Nephron progenitor cell (in vitro differentiated cells): ENCODE data around the gene SUCLG2.
A peak's percentile ranks its signal among the peaks of the same experiment; 100 is the strongest.

Experiments used
- DNase-seq: peaks from one replicate; pipeline ENCODE4 v3.0.0; 2021
- H3K27ac Mint-ChIP-seq: 2 replicates; pipeline ENCODE4 v1.8.0; 2021; ENCODE audit warnings: mild to moderate bottlenecking, moderate library complexity, mixed read lengths
- H3K27me3 Mint-ChIP-seq: 2 replicates; pipeline ENCODE4 v1.8.0; 2021; ENCODE audit warnings: mild to moderate bottlenecking, low read depth, mixed read lengths; ENCODE audit not compliant: poor library complexity
- H3K36me3 Mint-ChIP-seq: 2 replicates; pipeline ENCODE4 v1.8.0; 2021; ENCODE audit warnings: low read depth, mixed read lengths
- H3K4me1 Mint-ChIP-seq: 2 replicates; pipeline ENCODE4 v1.8.0; 2021; ENCODE audit warnings: mixed read lengths
- H3K4me3 Mint-ChIP-seq: 2 replicates; pipeline ENCODE4 v1.8.0; 2021; ENCODE audit warnings: mild to moderate bottlenecking, moderate library complexity, mixed read lengths
- H3K9me3 Mint-ChIP-seq: 2 replicates; pipeline ENCODE4 v1.8.0; 2021; ENCODE audit warnings: mild to moderate bottlenecking, moderate library complexity, mixed read lengths
- TF ChIP-seq, protein P1 (sequence below): fragments of 200-600 bp; sonication (generic); IDR thresholded peaks from 2 replicates; pipeline ENCODE4 v1.5.0; 2021; ENCODE audit warnings: antibody characterized with exemption

Gene SUCLG2

DNA sequence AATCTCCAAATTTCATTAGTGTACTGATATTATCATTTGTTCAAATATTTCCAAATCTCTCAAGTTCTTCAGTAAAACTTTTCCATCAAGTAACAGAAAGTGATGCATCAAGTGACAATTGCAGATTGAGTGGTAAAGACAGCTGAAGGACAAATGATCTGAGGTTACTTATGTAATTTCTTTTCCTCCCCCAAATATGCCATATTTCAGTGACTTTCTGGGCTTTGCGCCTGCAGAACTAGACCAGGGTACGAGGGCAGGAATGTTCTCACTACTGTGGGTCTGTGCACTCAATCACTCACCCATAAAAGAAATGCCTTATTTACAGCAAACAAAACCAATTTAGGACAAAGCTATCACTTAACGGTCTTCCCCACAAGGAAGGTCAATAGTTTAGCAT, 4.7 kb downstream of the SUCLG2 start:
- H3K27ac Mint-ChIP-seq: no peak overlapping the region
- no peak overlapping the region for H3K4me3 Mint-ChIP-seq

DNA sequence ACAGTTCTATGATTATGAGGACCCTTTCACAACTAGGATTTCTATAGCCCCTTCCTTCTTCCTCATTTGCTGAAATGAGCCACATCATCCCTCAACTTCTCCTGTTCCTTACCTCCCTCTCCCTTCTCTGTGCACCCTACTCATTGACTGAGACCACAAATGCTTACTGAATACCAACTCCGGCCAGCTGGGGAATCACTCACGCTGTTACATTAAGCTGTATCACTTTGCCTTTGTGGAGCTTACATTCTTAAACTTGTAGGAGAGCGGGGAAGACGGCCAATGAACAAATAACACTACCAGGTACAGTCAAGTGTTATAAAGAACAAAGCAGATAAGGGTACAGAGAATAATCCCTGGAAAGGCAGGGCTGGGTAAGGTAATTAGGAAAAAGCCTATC, 5.7 kb downstream of the SUCLG2 start:
- TF ChIP-seq, protein P1, sequence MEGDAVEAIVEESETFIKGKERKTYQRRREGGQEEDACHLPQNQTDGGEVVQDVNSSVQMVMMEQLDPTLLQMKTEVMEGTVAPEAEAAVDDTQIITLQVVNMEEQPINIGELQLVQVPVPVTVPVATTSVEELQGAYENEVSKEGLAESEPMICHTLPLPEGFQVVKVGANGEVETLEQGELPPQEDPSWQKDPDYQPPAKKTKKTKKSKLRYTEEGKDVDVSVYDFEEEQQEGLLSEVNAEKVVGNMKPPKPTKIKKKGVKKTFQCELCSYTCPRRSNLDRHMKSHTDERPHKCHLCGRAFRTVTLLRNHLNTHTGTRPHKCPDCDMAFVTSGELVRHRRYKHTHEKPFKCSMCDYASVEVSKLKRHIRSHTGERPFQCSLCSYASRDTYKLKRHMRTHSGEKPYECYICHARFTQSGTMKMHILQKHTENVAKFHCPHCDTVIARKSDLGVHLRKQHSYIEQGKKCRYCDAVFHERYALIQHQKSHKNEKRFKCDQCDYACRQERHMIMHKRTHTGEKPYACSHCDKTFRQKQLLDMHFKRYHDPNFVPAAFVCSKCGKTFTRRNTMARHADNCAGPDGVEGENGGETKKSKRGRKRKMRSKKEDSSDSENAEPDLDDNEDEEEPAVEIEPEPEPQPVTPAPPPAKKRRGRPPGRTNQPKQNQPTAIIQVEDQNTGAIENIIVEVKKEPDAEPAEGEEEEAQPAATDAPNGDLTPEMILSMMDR: no peak
- peak overlapping the region; percentile 8 for H3K27ac Mint-ChIP-seq
- peaks cover 47% of the 10 kb centered on the region for H3K4me1 Mint-ChIP-seq
- peaks cover 38% of the 10 kb centered on the region for H3K36me3 Mint-ChIP-seq
- H3K9me3 Mint-ChIP-seq: no peaks in the 10 kb centered on the region
- no peaks in the 10 kb centered on the region for H3K27me3 Mint-ChIP-seq
- no peak overlapping the region for H3K4me3 Mint-ChIP-seq
- DNase-seq: no peak

More for the DNA sequence above, 4.7 kb downstream of the SUCLG2 start:
- TF ChIP-seq, protein P1: no peak
- Mint-ChIP-seq H3K27me3 (no peaks in the 10 kb centered on the region), H3K36me3 (peaks cover 38% of the 10 kb centered on the region), H3K4me1 (peaks cover 47% of the 10 kb centered on the region), H3K9me3 (no peaks in the 10 kb centered on the region)
- DNase-seq: no peak

DNA sequence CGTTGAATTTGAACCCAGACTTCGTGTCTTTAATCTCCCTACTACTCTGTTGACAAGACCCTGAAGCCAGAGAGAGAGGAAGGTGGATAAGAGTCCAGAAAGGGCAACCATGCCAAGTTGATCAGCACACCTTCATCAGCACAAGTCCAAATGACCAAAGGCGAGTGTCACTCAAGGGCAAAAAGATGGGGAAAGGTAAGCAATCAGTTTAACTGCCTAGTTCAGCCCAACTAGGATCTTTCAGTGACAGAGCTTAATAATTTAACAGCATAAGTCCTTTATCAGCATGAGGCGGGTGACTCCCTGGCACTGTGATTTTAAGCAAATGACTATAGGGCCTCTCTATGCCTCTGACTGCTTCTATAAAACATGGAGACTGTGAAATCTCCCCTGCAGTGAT, 6.2 kb downstream of the SUCLG2 start:
- Mint-ChIP-seq H3K4me1 (peaks cover 45% of the 10 kb centered on the region), H3K27me3 (no peaks in the 10 kb centered on the region), H3K4me3 (no peak overlapping the region), H3K36me3 (peaks cover 38% of the 10 kb centered on the region), H3K9me3 (no peaks in the 10 kb centered on the region), H3K27ac (no peak overlapping the region)
- DNase-seq: no peak
- TF ChIP-seq, protein P1: no peak

DNA sequence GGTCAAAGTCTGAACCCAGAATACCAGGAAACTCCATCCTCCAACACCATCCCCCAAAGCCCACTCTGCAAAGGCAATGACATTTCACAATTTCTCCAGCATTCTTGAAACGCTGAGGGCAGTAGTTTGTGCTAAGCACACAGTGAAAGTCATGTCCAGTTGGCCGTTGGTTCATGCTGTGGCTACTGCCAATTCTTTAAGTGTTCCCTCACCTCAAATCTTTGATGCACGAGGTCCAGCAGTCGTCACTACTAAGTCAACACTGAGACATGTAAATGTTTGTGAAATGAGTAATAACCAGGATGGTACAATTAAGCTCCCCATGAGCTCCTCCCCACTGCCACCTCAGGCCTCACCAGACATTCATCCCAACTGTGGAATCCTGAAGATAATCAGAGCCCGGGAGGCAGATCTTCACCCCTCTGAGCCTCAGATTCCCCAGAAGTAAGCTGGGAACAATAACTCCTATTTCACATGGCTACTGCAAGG, 7.0 kb downstream of the SUCLG2 start:
- Mint-ChIP-seq H3K27ac (no peak overlapping the region), H3K4me3 (no peak overlapping the region), H3K9me3 (no peaks in the 10 kb centered on the region), H3K4me1 (peaks cover 37% of the 10 kb centered on the region), H3K36me3 (peaks cover 31% of the 10 kb centered on the region), H3K27me3 (no peaks in the 10 kb centered on the region)
- TF ChIP-seq, protein P1: no peak
- DNase-seq: no peak

DNA sequence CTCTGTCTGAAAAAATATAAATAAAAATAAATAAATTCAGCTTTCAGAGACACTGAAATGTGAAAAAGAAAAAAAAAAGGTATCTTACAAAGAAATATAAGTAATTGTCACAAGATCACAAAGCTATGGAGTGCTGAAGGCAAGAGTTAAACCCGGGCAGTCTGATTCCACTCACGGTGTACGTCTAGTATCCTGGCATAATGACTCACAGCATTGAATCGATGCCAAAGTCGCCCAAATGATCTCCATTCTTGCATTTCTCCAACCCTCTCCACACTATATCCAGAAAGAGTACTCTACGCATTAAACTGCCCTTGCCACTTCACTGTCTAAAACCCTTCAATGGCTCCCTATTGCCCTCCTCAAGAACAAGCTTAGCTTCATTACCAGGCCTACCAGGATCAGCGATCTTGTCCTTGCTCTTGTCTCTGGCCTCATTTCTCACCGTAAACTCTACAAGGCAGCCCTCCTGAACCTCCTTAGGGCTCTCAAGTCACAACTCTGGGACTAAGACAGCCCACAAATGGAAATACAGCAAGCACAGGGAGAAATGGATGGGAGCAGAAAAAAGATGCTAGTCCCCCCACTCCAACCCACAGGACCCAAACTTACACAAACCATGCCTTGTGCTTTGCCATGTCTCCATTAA, 7.7 kb downstream of the SUCLG2 start:
- Mint-ChIP-seq H3K4me1 (peaks cover 30% of the 10 kb centered on the region), H3K36me3 (peaks cover 24% of the 10 kb centered on the region), H3K4me3 (no peak overlapping the region), H3K27ac (no peak overlapping the region), H3K27me3 (no peaks in the 10 kb centered on the region), H3K9me3 (no peaks in the 10 kb centered on the region)
- TF ChIP-seq, protein P1: no peak
- DNase-seq: no peak

DNA sequence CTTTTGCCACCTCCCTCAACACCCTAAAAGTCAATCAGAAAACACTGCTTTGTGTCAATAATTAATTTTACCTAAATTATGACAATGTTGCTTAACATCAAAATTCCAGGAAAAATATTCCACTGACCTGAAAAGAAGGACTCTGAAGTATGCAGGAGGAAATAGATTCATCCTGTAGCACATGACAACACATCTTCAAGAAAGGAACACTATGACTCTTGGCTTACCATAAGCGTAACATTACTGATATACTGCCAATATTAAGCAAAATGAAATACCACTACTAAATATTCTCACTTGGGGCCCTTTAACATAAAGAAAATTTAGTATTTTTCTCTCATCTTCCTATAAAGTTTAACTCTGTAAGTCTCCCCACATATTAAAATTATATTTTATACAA, 9.6 kb downstream of the SUCLG2 start:
- Mint-ChIP-seq H3K27me3 (no peaks in the 10 kb centered on the region), H3K4me1 (peaks cover 11% of the 10 kb centered on the region), H3K9me3 (no peaks in the 10 kb centered on the region), H3K27ac (no peak overlapping the region), H3K36me3 (peaks cover 23% of the 10 kb centered on the region), H3K4me3 (no peak overlapping the region)
- TF ChIP-seq, protein P1: no peak
- no peak for DNase-seq
